DMS153 treated with DMSO at 0.1 percent for 48 hours (cell line): ENCODE results near the gene SCAMP2.

Experiments
- DNase-seq: peaks from one replicate; lab custom pipeline; 2025; ENCODE audit not compliant: unreplicated experiment; lab: John Stamatoyannopoulos, UW

Gene SCAMP2

GRCh38 chr15:74839526-74840395, 33.4 kb downstream of the SCAMP2 start:
- no peak for DNase-seq

DNA sequence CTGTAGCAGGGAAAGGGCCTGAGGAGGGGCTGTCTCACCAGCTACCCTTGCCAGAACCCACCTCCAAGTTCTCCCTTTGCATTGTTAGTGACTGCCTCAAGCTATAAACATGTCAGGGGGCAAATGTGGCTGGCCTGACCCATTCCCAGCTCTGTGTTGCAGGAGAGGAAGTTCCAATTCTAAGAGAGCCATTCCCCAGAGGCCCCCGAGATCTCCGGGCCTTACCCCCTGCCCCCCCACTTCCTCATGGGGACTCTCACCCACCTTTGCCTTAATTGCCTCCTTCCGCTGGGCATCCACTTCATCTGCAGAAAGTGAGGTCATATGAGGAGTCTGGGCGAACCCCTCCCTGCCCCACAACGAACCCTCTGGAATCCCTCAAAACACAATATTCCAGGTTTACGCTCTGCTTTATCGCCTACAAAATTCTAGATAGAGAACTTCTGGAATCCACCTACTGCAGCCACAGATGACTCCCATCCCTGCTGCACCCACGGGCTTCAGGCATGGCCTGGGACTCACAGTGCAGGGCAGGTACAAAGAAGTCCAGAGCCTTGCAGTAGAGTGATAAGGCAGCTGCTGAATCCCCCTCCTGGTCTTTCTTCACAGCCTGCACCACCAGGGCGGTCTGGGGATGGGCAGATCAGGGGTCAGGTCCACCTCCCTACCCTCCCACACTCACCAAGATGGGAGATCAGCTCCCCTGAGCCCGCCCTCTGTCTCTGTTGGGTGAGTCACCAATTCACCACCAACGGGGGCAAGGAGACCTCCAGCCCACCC, 34.2 kb downstream of the SCAMP2 start:
- DNase-seq: no peak

DNA sequence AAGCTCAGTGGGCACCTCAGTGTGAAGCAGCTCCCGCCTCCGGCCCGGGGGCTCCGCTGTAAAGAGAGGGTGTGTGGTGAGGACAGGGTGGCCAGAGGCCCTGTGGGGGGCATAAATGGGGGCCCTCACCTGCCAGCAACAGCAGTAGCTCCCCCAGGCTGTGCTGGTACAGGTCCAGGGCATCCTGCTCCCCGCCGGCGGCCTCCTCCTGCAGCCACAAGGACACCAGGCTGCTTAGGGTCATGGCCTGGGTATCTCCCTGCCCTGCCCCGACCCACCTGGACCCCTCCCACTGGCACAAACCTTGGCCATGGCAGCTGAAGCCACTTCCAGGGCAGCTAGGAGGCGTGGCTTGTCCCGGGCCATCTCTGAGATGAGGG, 35.0 kb downstream of the SCAMP2 start:
- no peak for DNase-seq

- no peak for DNase-seq
Observed at GRCh38 chr15:74837482-74838136, 35.6 kb downstream of the SCAMP2 start.

DNA sequence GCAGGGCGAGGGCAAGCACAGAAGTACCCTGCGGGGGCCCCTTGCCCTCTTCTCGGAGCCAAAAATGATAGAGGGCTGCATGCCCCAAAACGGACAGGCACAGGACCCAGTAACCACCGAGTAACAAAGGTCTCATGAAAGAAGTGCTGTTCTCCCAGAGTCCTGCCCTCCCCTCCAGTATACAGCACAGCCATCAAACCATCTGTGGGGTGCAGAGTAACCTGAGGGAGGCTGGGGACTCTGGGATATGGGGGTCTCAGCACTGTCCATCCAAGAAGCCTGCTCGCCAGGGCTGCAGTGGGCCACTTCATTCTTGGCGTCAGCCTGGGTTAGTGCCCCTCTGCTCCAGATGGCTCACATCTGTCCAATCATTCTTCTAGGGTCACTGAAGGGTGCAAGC, 36.3 kb downstream of the SCAMP2 start:
- DNase-seq: no peak

GRCh38 chr15:74835312-74835823, 37.8 kb downstream of the SCAMP2 start:
- no peak for DNase-seq

DNA sequence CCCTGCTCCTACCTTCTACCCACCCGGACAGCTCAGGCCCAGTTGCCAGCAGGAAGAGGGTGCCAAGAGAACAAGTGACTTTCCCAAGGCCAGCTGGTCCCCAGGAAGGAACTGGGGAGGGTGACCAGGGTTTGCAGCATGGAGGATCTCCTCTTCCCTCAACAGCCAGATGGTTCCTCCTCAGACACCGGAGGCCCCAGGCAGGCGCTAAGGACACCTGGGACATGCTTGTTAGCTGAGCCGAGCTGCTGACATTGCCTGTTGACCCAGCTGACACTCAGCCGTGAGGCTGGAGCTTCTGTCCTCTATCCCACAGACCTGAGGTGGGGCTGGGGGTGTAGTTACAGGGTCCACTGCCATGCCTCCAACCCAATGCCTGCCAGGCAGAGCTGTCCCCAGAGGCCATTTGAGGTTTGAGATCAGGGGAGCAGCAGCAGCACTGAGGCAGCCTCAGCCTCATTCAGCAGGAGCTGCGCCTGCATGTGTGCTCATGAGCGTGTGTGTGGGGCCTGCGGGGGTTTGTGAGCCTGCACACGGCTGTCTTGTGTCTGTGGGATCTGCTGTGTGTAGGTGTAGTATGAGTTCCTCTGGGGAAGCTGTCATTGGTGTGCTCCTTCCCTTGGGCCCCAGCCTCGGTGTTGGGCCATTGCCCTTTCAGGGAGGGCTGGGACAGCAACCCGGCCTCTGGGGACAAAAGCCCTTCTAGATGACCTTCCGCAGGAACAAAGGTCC, 39.6 kb downstream of the SCAMP2 start:
- no peak for DNase-seq

DNA sequence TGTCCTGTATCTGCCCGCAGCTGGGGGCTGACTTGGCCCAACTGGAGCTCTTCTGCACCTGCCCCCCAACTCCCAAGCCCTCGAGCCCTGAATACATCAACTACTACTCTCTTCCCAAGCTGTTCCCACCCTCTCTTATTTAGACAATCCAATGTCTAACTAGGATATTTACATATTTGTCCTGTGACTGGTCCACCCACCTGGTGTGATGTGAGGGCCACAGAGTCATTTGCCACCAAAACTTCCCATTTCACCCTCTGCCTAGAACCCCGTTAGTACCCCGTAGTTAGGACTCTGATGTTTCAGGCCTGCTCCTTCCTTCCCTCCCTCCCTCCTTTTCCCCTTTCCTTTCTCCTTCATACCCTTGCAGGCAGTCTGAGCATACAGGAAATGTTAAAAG, 40.3 kb downstream of the SCAMP2 start:
- no peak for DNase-seq

DNA sequence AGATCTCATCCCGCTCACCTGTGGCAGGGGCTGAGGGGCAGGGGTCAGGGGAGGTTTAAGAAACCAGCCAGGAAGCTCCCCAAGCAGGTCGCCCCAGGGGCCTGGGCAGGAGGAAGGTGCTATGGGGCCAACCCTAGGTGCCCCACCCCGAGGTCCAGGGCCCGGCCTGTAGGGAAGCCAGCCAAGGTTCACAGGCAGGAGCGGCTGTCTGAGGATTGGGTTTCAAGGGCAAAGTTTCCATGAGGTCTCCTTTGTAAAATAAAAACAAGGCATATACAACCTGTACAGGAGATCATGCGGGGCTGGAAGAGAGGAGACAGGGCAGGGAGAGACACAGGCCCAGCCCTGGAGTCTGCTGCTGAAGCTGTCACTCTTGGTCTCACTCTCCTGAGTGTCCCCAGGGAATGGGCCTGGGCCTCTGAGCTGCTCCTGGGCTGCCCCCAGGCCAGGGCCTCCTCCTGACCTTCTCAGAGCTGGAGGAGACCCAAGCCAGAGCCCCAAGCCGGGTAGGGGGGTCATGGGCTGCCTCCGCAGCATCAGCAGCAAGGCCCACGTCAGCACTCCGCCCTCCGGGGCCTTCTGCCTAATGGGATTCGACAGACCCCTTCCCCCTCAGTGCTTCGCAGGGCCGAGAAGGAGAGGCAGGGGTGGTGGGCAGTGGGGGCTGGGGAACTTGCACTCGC, 41.2 kb downstream of the SCAMP2 start:
- no peak for DNase-seq

- DNase-seq: no peak
Observed at GRCh38 chr15:74830868-74831267, 42.3 kb downstream of the SCAMP2 start.

GRCh38 chr15:74829991-74830390, 43.2 kb downstream of the SCAMP2 start:
- DNase-seq: no peak

GRCh38 chr15:74829486-74829885, 43.7 kb downstream of the SCAMP2 start:
- no peak for DNase-seq

DNA sequence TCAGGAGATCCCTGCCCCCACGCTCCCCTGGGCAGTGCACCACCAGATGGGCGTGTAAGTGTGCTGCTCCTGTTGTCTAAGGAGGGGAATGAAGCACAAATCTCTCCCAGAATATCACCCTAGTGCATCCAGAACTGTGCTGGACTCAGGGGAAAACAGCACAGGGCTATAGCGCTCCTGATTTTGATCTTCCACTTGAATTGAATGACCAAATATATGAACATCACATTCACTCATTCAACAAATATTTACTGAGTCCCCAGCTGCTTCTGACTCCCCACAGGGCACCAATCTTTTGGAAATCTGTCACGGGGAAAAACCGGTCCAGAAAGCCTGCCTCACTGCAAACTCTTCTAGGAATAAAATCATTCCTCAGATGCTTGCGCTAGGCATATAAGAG, 44.3 kb downstream of the SCAMP2 start:
- no peak for DNase-seq

DNA sequence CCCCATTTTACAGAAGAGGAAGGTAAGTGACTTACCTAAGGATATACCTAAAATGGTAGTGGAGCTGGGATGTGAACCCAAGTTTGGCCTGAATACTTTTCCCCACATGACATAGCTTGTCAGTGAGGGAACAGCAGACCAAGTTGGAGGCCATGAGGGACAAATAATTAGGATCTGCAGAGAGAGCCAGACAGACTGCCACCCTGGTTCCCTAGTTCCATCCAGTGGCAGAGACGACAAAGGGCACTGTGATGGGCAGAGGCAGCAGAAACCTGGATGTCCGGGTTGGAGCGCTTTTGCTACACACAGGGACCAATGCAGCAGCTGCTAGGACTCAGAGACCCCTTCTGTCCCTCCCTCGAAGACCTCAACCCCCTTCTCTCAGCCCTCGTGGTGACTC, 45.6 kb downstream of the SCAMP2 start:
- no peak for DNase-seq

- no peak for DNase-seq
Observed at GRCh38 chr15:74826921-74827320, 46.2 kb downstream of the SCAMP2 start.

DNA sequence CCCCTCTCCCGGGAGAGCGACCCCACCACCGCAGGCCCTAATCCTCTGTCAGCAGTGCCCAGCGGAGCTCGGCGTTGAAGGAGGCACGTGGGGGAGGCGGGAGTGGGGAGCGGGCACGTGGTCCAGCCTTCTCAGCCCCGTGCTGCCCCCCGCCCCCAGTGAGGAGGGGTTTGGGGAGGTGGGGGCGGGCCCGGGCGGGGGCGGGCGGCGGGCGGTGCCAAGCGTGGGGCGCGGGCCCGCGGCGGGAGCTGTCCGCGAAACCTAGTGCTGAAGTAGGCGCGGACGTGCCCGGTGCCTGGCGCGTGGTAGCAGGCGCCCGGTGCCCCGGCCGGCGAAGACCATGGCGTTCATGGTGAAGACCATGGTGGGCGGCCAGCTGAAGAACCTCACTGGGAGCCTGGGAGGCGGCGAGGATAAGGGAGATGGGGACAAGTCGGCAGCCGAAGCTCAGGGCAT, 46.8 kb downstream of the SCAMP2 start, which contains the start of gene CPLX3:
CPLX3 (plus strand) TSS at position 264 of the 456 bp plus-strand sequence; CDS start at position 341, 77 bp downstream.
- DNase-seq: no peak

DNA sequence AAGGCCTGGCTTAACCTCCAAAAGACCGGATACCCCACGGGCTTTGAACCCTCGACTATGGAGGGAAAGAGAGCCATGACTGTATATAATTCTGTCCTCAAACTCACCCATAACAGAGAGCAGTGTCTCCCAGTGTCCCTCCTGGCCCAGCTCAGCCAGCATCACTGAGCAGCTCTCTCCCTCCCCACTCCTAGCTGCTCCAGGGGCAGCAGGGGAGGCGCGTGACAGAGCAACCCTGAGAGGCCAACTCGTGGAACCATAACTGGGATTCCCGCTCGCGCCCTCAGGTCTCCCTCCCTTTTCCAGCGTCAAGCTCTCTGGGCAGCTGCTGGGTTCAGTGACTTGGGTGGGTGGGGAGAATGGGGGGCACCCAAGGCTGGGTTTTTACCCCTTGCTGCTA, 47.3 kb downstream of the SCAMP2 start:
- DNase-seq: no peak

- no peak for DNase-seq
Observed at GRCh38 chr15:74824976-74825375, 48.2 kb downstream of the SCAMP2 start.

DNA sequence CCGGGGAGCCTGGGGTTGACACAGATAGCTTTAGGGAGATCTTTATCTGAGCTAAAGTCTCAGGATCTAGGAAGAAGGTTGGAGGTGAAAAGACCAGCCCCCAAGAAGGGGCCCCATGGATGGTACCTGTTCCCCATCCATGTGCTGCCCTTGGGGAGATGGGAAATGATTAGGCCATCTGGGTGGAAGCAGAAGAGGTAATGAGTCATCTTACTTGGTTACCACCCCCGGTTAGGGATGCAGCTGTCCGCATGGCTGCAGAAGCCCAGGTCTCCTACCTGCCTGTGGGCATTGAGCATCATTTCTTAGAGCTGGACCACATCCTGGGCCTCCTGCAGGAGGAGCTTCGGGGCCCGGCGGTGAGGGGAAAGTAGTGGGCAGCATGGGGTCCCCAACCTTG, 49.8 kb downstream of the SCAMP2 start:
- DNase-seq: no peak

GRCh38 chr15:74822233-74822632, 50.9 kb downstream of the SCAMP2 start:
- DNase-seq: no peak
